PC-9 (cell line): ENCODE measurements around the gene GULP1. TPM values are rescaled to one million over a fixed set of nuclear protein-coding genes. Genes with fewer than 3 reads are reported as not detected.

Experiments
- BruUV-seq: library from RNA; stranded (reverse); fragments of 400-500 nt; replicated peaks from 2 replicates; lab custom pipeline; 2021; lab: Mats Ljungman, UMichigan
- CTCF ChIA-PET: fragments of 300-600 bp; sonication (Branson Sonifier 250); formaldehyde crosslinking; loops from one replicate; lab custom pipeline; 2022; ENCODE audit warnings: antibody characterized with exemption; lab: Charles Lee
- POLR2A ChIA-PET: fragments of 300-600 bp; sonication (Branson Sonifier 250); formaldehyde crosslinking; loops from one replicate; lab custom pipeline; 2022; ENCODE audit warnings: antibody characterized with exemption; ENCODE audit not compliant: unreplicated experiment; lab: Charles Lee
- DNase-seq, 2 experiments: peaks; one replicate each; pipeline versions ENCODE4 v3.0.0 to v3.0.0-alpha.2; 2015 to 2022; ENCODE audit warnings: mixed read lengths in 1 of 2
- H2AFZ ChIP-seq: fragments of 200-600 bp; sonication (generic); 2 replicates; pipeline ENCODE4 v1.8.1; 2017; ENCODE audit warnings: antibody characterized with exemption
- H3F3A ChIP-seq: fragments of 200-600 bp; sonication (generic); 2 replicates; pipeline ENCODE4 v1.8.1; 2017; ENCODE audit warnings: antibody characterized with exemption, mild to moderate bottlenecking, low read depth; ENCODE audit not compliant: insufficient read depth
- H3K27ac ChIP-seq: fragments of 200-600 bp; sonication (generic); 2 replicates; pipeline ENCODE4 v1.6.1; 2016; ENCODE audit warnings: mixed run types
- H3K27me3 ChIP-seq: fragments of 200-600 bp; sonication (generic); 2 replicates; pipeline ENCODE4 v1.6.1; 2016; ENCODE audit warnings: low read depth, mixed run types; ENCODE audit not compliant: insufficient read depth
- H3K36me3 ChIP-seq: fragments of 200-600 bp; sonication (generic); 2 replicates; pipeline ENCODE4 v1.6.1; 2016; ENCODE audit warnings: low read depth, mixed run types
- H3K4me1 ChIP-seq: fragments of 200-600 bp; sonication (generic); replicated peaks from 2 replicates; pipeline ENCODE4 v1.6.1; 2016; ENCODE audit warnings: mixed run types; ENCODE audit not compliant: insufficient read depth
- H3K4me2 ChIP-seq: fragments of 200-600 bp; sonication (generic); 2 replicates; pipeline ENCODE4 v1.6.1; 2017; ENCODE audit warnings: mixed run types
- H3K4me3 ChIP-seq: fragments of 200-600 bp; sonication (generic); 2 replicates; pipeline ENCODE4 v1.6.1; 2016; ENCODE audit warnings: mixed run types
- H3K79me2 ChIP-seq: fragments of 200-600 bp; sonication (generic); 2 replicates; pipeline ENCODE4 v1.6.1; 2017; ENCODE audit warnings: low read depth, mixed run types
- H3K9me2 ChIP-seq: fragments of 200-600 bp; sonication (generic); 2 replicates; pipeline ENCODE4 v1.8.1; 2017; ENCODE audit warnings: mild to moderate bottlenecking; ENCODE audit not compliant: insufficient read depth
- H3K9me3 ChIP-seq: fragments of 200-600 bp; sonication (generic); 2 replicates; pipeline ENCODE4 v1.8.1; 2016; ENCODE audit warnings: low read depth; ENCODE audit not compliant: insufficient read depth
- H4K20me1 ChIP-seq: fragments of 200-600 bp; sonication (generic); 2 replicates; pipeline ENCODE4 v1.8.1; 2017; ENCODE audit not compliant: insufficient read depth
- CTCF ChIP-seq: fragments of 200-600 bp; sonication (generic); conservative IDR thresholded peaks from 2 replicates; pipeline ENCODE4 v1.6.1; 2017; ENCODE audit warnings: mixed run types, antibody characterized with exemption, mild to moderate bottlenecking, moderate library complexity
- EZH2 ChIP-seq: fragments of 200-600 bp; sonication (generic); IDR thresholded peaks from 2 replicates; pipeline ENCODE4 v1.8.0; 2017; ENCODE audit warnings: antibody characterized with exemption, low read depth
- intact Hi-C: fragments of 100-400 bp; cut with micrococcal nuclease; formaldehyde crosslinking; loops from one replicate; pipeline ENCODE4 v1.10.0; 2022; ENCODE audit not compliant: unreplicated experiment
- total RNA-seq: library from RNA; stranded (reverse); gene quantifications from 2 replicates; pipeline ENCODE4 v1.2.3, GENCODE V29; 2021

Gene GULP1
- total RNA-seq, 1 experiment from 2014 or later, result 38.0 TPM

DNA sequence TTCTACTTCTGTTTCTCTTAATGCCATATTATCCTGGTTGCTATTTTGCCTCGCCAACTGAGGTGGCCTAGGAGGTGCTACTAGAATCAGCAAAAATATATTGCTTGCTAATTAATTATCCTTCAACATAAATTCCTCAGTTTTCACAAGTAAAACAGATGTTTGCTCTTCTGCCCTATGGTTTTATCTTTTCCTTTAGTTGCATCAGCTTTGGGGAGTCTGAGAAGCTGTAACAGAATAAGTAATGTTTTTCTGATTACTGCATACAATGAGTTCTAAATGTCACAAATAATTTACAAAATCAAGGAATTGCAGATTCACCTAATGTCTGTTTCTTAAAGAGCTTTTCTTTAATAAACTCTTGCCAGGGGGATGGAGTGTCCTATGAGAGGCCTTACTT lies 36.7 kb downstream of the GULP1 start:
- no peak overlapping the region for H3K4me3 ChIP-seq
- H3K36me3 ChIP-seq, result no peaks in the 10 kb centered on the region
- H3K9me2 ChIP-seq, result no peaks in the 10 kb centered on the region
- no peaks in the 10 kb centered on the region for H3K4me1 ChIP-seq
- H3K4me2 ChIP-seq, result no peak overlapping the region
- H3F3A ChIP-seq, result no peaks in the 10 kb centered on the region
- no peak for DNase-seq
- CTCF ChIA-PET, result no interaction called here
- POLR2A ChIA-PET, result no interaction called here
- H3K27ac ChIP-seq, result no peak overlapping the region
- no peaks in the 10 kb centered on the region for H3K27me3 ChIP-seq
- no peak for TF ChIP-seq CTCF
- TF ChIP-seq EZH2, result no peak
- intact Hi-C loops, result no loop called here
- H3K79me2 ChIP-seq, result no peaks in the 10 kb centered on the region
- H3K9me3 ChIP-seq, result no peaks in the 10 kb centered on the region
- no peaks in the 10 kb centered on the region for H4K20me1 ChIP-seq
- no peak overlapping the region for H2AFZ ChIP-seq
- BruUV-seq, result no TSS peak

GRCh38 chr2:188330316-188331053 lies 38.8 kb downstream of the GULP1 start:
- Histone ChIP-seq H3K36me3 (no peaks in the 10 kb centered on the region), H3K4me3 (no peak overlapping the region), H3F3A (no peaks in the 10 kb centered on the region), H3K9me2 (no peaks in the 10 kb centered on the region), H3K79me2 (no peaks in the 10 kb centered on the region), H3K9me3 (no peaks in the 10 kb centered on the region), H3K27ac (no peak overlapping the region), H4K20me1 (no peaks in the 10 kb centered on the region), H3K4me1 (no peaks in the 10 kb centered on the region), H2AFZ (no peak overlapping the region), H3K27me3 (no peaks in the 10 kb centered on the region), H3K4me2 (no peak overlapping the region)
- no TSS peak for BruUV-seq
- no peak for TF ChIP-seq CTCF
- TF ChIP-seq EZH2, result no peak
- CTCF ChIA-PET, result no interaction called here
- POLR2A ChIA-PET, result interaction anchor here (0.6 kb wide), 1 partner anchor 37 kb away, joined by 3 read pairs; no protein-coding TSS in a partner anchor
- intact Hi-C loops, result no loop called here
- no peak for DNase-seq

DNA sequence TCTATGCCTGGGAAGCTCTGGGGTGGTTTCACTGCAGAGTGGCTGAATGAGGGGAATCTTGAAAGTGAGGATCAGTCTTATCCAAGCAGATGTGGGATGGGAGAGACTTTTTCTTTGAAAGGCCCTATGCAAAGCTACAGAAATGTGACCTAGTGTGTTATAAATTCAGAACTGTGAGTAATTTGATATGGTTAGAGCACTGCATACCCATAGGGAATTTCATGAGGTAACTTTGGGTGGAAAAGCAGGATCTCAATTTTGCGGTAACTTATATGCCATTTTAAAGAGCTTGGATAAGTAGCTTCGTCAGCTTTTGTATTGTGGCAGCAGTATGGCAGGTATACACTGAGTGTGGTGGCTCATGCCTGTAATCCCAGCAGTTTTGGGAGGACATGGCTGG lies 40.9 kb downstream of the GULP1 start:
- Histone ChIP-seq H3K36me3 (no peaks in the 10 kb centered on the region), H4K20me1 (no peaks in the 10 kb centered on the region), H3K9me2 (no peaks in the 10 kb centered on the region), H3K4me1 (no peaks in the 10 kb centered on the region), H3F3A (no peaks in the 10 kb centered on the region), H3K79me2 (no peaks in the 10 kb centered on the region), H3K27me3 (no peaks in the 10 kb centered on the region), H3K9me3 (no peaks in the 10 kb centered on the region), H3K27ac (no peak overlapping the region), H3K4me2 (no peak overlapping the region), H3K4me3 (no peak overlapping the region), H2AFZ (no peak overlapping the region)
- no peak for TF ChIP-seq EZH2
- BruUV-seq, result no TSS peak
- POLR2A ChIA-PET, result no interaction called here
- CTCF ChIA-PET, result interaction anchor here (0.6 kb wide), 1 partner anchor 764 kb away, joined by 5 read pairs; no protein-coding TSS in a partner anchor
- DNase-seq, result no peak
- intact Hi-C loops, result no loop called here
